HepG2 (cell line): ENCODE results near the gene S100A8. TPM values are rescaled to one million over a fixed set of nuclear protein-coding genes. Genes with fewer than 3 reads are reported as not detected.
A peak's percentile ranks its signal among the peaks of the same experiment; 100 is the strongest.

Source experiments
- AHR ChIP-seq: IDR thresholded peaks from 2 replicates; pipeline ENCODE4 v1.6.1; 2018; ENCODE audit warnings: missing genetic modification reagents, missing compliant biosample characterization
- ARID5B ChIP-seq: IDR thresholded peaks from 2 replicates; pipeline ENCODE4 v1.4.0; 2020; ENCODE audit warnings: mild to moderate bottlenecking, missing genetic modification reagents
- GTF2F1 ChIP-seq: fragments of 150-350 bp; IDR thresholded peaks from 2 replicates; pipeline ENCODE4 v1.6.1; 2014; ENCODE audit warnings: low read length
- IRF2 ChIP-seq: IDR thresholded peaks from 2 replicates; pipeline ENCODE4 v1.6.1; 2018; ENCODE audit warnings: missing genetic modification reagents, missing compliant biosample characterization
- ISL2 ChIP-seq: sonication (generic); formaldehyde crosslinking; IDR thresholded peaks from 2 replicates; pipeline ENCODE4 v1.5.0; 2020; ENCODE audit warnings: missing genetic modification reagents
- KDM2A ChIP-seq: sonication (generic); formaldehyde crosslinking; IDR thresholded peaks from 2 replicates; pipeline ENCODE4 v1.4.0; 2020; ENCODE audit warnings: low read depth, missing genetic modification reagents, borderline replicate concordance
- MEIS1 ChIP-seq: sonication (generic); formaldehyde crosslinking; IDR thresholded peaks from 2 replicates; pipeline ENCODE4 v1.9.0; 2021; ENCODE audit warnings: mild to moderate bottlenecking, missing genetic modification reagents, moderate library complexity, borderline replicate concordance
- MYPOP ChIP-seq: sonication (generic); formaldehyde crosslinking; IDR thresholded peaks from 2 replicates; pipeline ENCODE4 v1.8.1; 2023; ENCODE audit warnings: mild to moderate bottlenecking, moderate library complexity, missing genetic modification reagents
- NFIB ChIP-seq: sonication (generic); formaldehyde crosslinking; IDR thresholded peaks from 2 replicates; pipeline ENCODE4 v1.9.0; 2021; ENCODE audit warnings: missing genetic modification reagents, mild to moderate bottlenecking, borderline replicate concordance
- REXO4 ChIP-seq: sonication (generic); formaldehyde crosslinking; IDR thresholded peaks from 2 replicates; pipeline ENCODE4 v1.8.0; 2022; ENCODE audit warnings: missing genetic modification reagents, mild to moderate bottlenecking, borderline replicate concordance
- TBX2 ChIP-seq: sonication (generic); formaldehyde crosslinking; IDR thresholded peaks from 2 replicates; pipeline ENCODE4 v1.5.0; 2020; ENCODE audit warnings: missing genetic modification reagents, mild to moderate bottlenecking, borderline replicate concordance
- ZFP36L1 ChIP-seq: sonication (generic); formaldehyde crosslinking; IDR thresholded peaks from 2 replicates; pipeline ENCODE4 v1.8.0; 2022; ENCODE audit warnings: mild to moderate bottlenecking, missing genetic modification reagents, moderate library complexity
- ZNF124 ChIP-seq: sonication (generic); formaldehyde crosslinking; IDR thresholded peaks from 2 replicates; pipeline ENCODE4 v1.4.0; 2020; ENCODE audit warnings: missing genetic modification reagents
- ZNF160 ChIP-seq: sonication (generic); formaldehyde crosslinking; IDR thresholded peaks from 2 replicates; pipeline ENCODE4 v1.8.0; 2022; ENCODE audit warnings: mild to moderate bottlenecking, inconsistent platforms, missing genetic modification reagents
- ZNF30 ChIP-seq: sonication (generic); formaldehyde crosslinking; IDR thresholded peaks from 2 replicates; pipeline ENCODE4 v1.5.0; 2020; ENCODE audit warnings: mild to moderate bottlenecking, missing genetic modification reagents
- ZNF367 ChIP-seq: sonication (generic); formaldehyde crosslinking; IDR thresholded peaks from 2 replicates; pipeline ENCODE4 v1.4.0; 2020; ENCODE audit warnings: missing genetic modification reagents, borderline replicate concordance
- ZNF501 ChIP-seq: sonication (generic); formaldehyde crosslinking; IDR thresholded peaks from 2 replicates; pipeline ENCODE4 v1.5.1; 2020; ENCODE audit warnings: mild to moderate bottlenecking, moderate library complexity, missing genetic modification reagents
- ZNF713 ChIP-seq: sonication (generic); formaldehyde crosslinking; IDR thresholded peaks from 2 replicates; pipeline ENCODE4 v1.4.0; 2020; ENCODE audit warnings: mild to moderate bottlenecking, missing genetic modification reagents
- polyA plus RNA-seq, 8 experiments: library from polyadenylated mRNA; depleted of rRNA in 3 of 8; stranded (reverse) in 7 of 8; unstranded in 1 of 8; fragments of >200 nt; fragmentation: Illumina TruSeq in 4 of 8; extraction: Trizol in 4 of 8; gene quantifications; 2 replicates each; pipeline versions ENCODE4 v1.2.1 to v1.2.3, GENCODE V29; 2011 to 2016; ENCODE audit warnings: low read depth in 4 of 8, missing spikeins in 1 of 8, mixed read lengths in 1 of 8; ENCODE audit not compliant: insufficient read depth in 1 of 8
- total RNA-seq, 5 experiments: library from RNA; depleted of rRNA; stranded (reverse); fragments of >200 nt; fragmentation: Illumina TruSeq; extraction: Trizol; gene quantifications; 2 replicates each; pipeline ENCODE4 v1.2.3, GENCODE V29; 2016; ENCODE audit warnings: low read depth in 1 of 5
- TF ChIP-seq, protein P1 (sequence below): sonication (generic); formaldehyde crosslinking; IDR thresholded peaks from 2 replicates; pipeline ENCODE4 v1.4.0; 2020; ENCODE audit warnings: missing genetic modification reagents
- TF ChIP-seq, protein P2 (sequence below): sonication (generic); formaldehyde crosslinking; IDR thresholded peaks from 2 replicates; pipeline ENCODE4 v1.5.1; 2020; ENCODE audit warnings: missing genetic modification reagents, mild to moderate bottlenecking, borderline replicate concordance
- TF ChIP-seq, protein P3 (sequence below): sonication (generic); formaldehyde crosslinking; conservative IDR thresholded peaks from 2 replicates; pipeline ENCODE4 v1.5.0; 2020; ENCODE audit warnings: missing genetic modification reagents

Gene S100A8
- total and polyA plus RNA-seq, 2 of the 13 experiments (the other 11 are each of a cell fraction or from before 2014, with no cell fraction given), result not detected

DNA sequence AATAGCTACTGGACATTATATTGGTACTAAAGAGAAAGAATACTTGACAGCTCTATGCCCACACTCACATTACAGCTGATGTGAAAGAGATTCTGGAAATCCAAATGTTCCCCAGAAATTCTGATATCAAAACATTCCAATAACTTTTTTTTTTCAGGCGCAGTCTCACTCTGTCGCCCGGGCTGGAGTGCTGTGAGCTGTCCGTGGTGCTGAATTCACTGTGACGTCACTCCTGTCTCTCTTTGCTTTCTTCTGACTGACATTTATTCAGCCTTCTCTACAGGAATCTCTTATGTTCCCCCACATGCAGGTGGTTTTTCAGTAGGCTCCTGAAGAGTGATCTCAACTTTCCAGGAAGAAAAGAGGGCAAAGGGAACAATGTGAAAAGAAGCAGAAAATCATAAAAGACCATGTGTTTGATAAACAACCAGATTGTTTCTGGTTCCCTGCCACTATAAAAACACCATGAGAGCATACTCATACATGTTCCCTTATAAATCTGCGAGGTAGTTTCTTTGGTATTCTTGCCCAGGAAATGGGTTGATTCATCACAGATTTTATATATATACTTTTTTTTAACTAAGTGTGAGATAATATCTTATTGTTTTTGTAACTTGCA is 31.7 kb upstream of the S100A8 start (continued):
- TF ChIP-seq ZNF713 (CRISPR knock-in tag), result no peak
- no peak for TF ChIP-seq ISL2
- TF ChIP-seq ARID5B (CRISPR knock-in tag), result peak; percentile 44; the same call in 1 of the 2 replicates
- 0 out of 2 replicates have a peak, but pooled peaks have one; percentile 37 for TF ChIP-seq MYPOP (CRISPR knock-in tag)
- 0 out of 2 replicates have a peak, but pooled peaks have one; percentile 27 for TF ChIP-seq ZNF501 (CRISPR knock-in tag)
- TF ChIP-seq, protein P1, sequence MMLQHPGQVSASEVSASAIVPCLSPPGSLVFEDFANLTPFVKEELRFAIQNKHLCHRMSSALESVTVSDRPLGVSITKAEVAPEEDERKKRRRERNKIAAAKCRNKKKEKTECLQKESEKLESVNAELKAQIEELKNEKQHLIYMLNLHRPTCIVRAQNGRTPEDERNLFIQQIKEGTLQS (CRISPR knock-in tag), result peak; percentile 63
- TF ChIP-seq ZNF367 (CRISPR knock-in tag), result no peak
- peak; percentile 56; the same call in 1 of the 2 replicates for TF ChIP-seq IRF2 (CRISPR knock-in tag)
- TF ChIP-seq, protein P2, sequence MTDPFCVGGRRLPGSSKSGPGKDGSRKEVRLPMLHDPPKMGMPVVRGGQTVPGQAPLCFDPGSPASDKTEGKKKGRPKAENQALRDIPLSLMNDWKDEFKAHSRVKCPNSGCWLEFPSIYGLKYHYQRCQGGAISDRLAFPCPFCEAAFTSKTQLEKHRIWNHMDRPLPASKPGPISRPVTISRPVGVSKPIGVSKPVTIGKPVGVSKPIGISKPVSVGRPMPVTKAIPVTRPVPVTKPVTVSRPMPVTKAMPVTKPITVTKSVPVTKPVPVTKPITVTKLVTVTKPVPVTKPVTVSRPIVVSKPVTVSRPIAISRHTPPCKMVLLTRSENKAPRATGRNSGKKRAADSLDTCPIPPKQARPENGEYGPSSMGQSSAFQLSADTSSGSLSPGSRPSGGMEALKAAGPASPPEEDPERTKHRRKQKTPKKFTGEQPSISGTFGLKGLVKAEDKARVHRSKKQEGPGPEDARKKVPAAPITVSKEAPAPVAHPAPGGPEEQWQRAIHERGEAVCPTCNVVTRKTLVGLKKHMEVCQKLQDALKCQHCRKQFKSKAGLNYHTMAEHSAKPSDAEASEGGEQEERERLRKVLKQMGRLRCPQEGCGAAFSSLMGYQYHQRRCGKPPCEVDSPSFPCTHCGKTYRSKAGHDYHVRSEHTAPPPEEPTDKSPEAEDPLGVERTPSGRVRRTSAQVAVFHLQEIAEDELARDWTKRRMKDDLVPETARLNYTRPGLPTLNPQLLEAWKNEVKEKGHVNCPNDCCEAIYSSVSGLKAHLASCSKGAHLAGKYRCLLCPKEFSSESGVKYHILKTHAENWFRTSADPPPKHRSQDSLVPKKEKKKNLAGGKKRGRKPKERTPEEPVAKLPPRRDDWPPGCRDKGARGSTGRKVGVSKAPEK (CRISPR knock-in tag), result no peak
- TF ChIP-seq NFIB (CRISPR knock-in tag), result no peak
- TF ChIP-seq REXO4 (CRISPR knock-in tag), result no peak
- TF ChIP-seq ZNF160 (CRISPR knock-in tag), result no peak
- TF ChIP-seq, protein P3, sequence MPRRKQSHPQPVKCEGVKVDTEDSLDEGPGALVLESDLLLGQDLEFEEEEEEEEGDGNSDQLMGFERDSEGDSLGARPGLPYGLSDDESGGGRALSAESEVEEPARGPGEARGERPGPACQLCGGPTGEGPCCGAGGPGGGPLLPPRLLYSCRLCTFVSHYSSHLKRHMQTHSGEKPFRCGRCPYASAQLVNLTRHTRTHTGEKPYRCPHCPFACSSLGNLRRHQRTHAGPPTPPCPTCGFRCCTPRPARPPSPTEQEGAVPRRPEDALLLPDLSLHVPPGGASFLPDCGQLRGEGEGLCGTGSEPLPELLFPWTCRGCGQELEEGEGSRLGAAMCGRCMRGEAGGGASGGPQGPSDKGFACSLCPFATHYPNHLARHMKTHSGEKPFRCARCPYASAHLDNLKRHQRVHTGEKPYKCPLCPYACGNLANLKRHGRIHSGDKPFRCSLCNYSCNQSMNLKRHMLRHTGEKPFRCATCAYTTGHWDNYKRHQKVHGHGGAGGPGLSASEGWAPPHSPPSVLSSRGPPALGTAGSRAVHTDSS (CRISPR knock-in tag), result no peak
- TF ChIP-seq ZNF30 (CRISPR knock-in tag), result no peak
- TF ChIP-seq GTF2F1, result no peak
- TF ChIP-seq ZFP36L1 (CRISPR knock-in tag), result no peak
- TF ChIP-seq MEIS1 (CRISPR knock-in tag), result no peak
- no peak for TF ChIP-seq AHR
- TF ChIP-seq TBX2 (CRISPR knock-in tag), result no peak
- peak; percentile 36; the same call in 1 of the 2 replicates for TF ChIP-seq KDM2A (CRISPR knock-in tag)
- no peak for TF ChIP-seq ZNF124 (CRISPR knock-in tag)
